ENCODE data around the gene TRABD2B. TPM values are rescaled to one million over a fixed set of nuclear protein-coding genes. Genes with fewer than 3 reads are reported as not detected.

Gene TRABD2B
- total RNA-seq, 1 donor from 2014 or later = 0.89 TPM

- Histone ChIP-seq H3K9me3 (ENCODE audit: insufficient read depth, low read depth, low read length) (no peaks in the 10 kb centered on the region), H3K27me3 (ENCODE audit: insufficient read depth, low read length) (no peaks in the 10 kb centered on the region), H3K27ac (ENCODE audit: low read depth, low read length) (no peak overlapping the region), H3K79me2 (ENCODE audit: insufficient read depth, low read length) (no peaks in the 10 kb centered on the region), H3K4me2 (ENCODE audit: low read length) (no peak overlapping the region), H3K4me1 (ENCODE audit: insufficient read depth, low read length) (no peaks in the 10 kb centered on the region), H2AFZ (ENCODE audit: low read depth, low read length) (no peak overlapping the region), H4K20me1 (ENCODE audit: insufficient read depth, low read length) (no peaks in the 10 kb centered on the region), H3K4me3 (ENCODE audit: insufficient read depth, low read depth, low read length) (no peak overlapping the region), H3K36me3 (ENCODE audit: insufficient read depth, low read length) (no peaks in the 10 kb centered on the region), H3K9ac (ENCODE audit: low read length) (no peak overlapping the region)
- TF ChIP-seq CTCF (IDR thresholded peaks at IDR 0.05; ENCODE audit: insufficient read depth, low read depth, low read length) (no peak), EZH2 (IDR thresholded peaks at IDR 0.05; ENCODE audit: insufficient read depth, low read length) (no peak)
- H3K27me3 Mint-ChIP-seq (ENCODE audit: low read depth, unreplicated experiment) = peaks cover 7% of the 10 kb centered on the region
- FAIRE-seq = no peak
- H3K9me3 Mint-ChIP-seq (ENCODE audit: unreplicated experiment) = peaks cover 2% of the 10 kb centered on the region
- H3K27ac Mint-ChIP-seq (ENCODE audit: unreplicated experiment) = no peak overlapping the region
- H3K4me3 Mint-ChIP-seq (ENCODE audit: unreplicated experiment) = no peak overlapping the region
- H3K4me1 Mint-ChIP-seq (ENCODE audit: low read depth, unreplicated experiment) = peaks cover 10% of the 10 kb centered on the region
- peaks cover 2% of the 10 kb centered on the region for H3K36me3 Mint-ChIP-seq (ENCODE audit: low read depth, unreplicated experiment)
- DNase-seq (ENCODE audit: low read depth) = no peak
Measured at GRCh38 chr1:47968556-47968888, 28.7 kb downstream of the TRABD2B start.

- TF ChIP-seq EZH2 (IDR thresholded peaks at IDR 0.05; ENCODE audit: insufficient read depth, low read length) (no peak), CTCF (IDR thresholded peaks at IDR 0.05; ENCODE audit: insufficient read depth, low read depth, low read length) (no peak)
- H4K20me1 ChIP-seq (ENCODE audit: insufficient read depth, low read length) = no peaks in the 10 kb centered on the region
- Mint-ChIP-seq H3K4me3 (ENCODE audit: unreplicated experiment) (no peak overlapping the region), H3K9me3 (ENCODE audit: unreplicated experiment) (peaks cover 2% of the 10 kb centered on the region), H3K36me3 (ENCODE audit: low read depth, unreplicated experiment) (peaks cover 2% of the 10 kb centered on the region), H3K4me1 (ENCODE audit: low read depth, unreplicated experiment) (peaks cover 10% of the 10 kb centered on the region), H3K27me3 (ENCODE audit: low read depth, unreplicated experiment) (peaks cover 7% of the 10 kb centered on the region), H3K27ac (ENCODE audit: unreplicated experiment) (no peak overlapping the region)
- no peak overlapping the region for H3K4me2 ChIP-seq (ENCODE audit: low read length)
- no peak overlapping the region for H3K4me3 ChIP-seq (ENCODE audit: insufficient read depth, low read depth, low read length)
- FAIRE-seq (no peak), DNase-seq (ENCODE audit: low read depth) (no peak)
- no peak overlapping the region for H2AFZ ChIP-seq (ENCODE audit: low read depth, low read length)
- no peaks in the 10 kb centered on the region for H3K27me3 ChIP-seq (ENCODE audit: insufficient read depth, low read length)
- no peaks in the 10 kb centered on the region for H3K9me3 ChIP-seq (ENCODE audit: insufficient read depth, low read depth, low read length)
- no peaks in the 10 kb centered on the region for H3K4me1 ChIP-seq (ENCODE audit: insufficient read depth, low read length)
- H3K27ac ChIP-seq (ENCODE audit: low read depth, low read length) = no peak overlapping the region
- no peaks in the 10 kb centered on the region for H3K36me3 ChIP-seq (ENCODE audit: insufficient read depth, low read length)
- no peaks in the 10 kb centered on the region for H3K79me2 ChIP-seq (ENCODE audit: insufficient read depth, low read length)
- no peak overlapping the region for H3K9ac ChIP-seq (ENCODE audit: low read length)
Measured at GRCh38 chr1:47967864-47968555, 29.2 kb downstream of the TRABD2B start.

GRCh38 chr1:47965816-47966215 lies 31.4 kb downstream of the TRABD2B start:
- H3K9ac ChIP-seq (ENCODE audit: low read length) = no peak overlapping the region
- Mint-ChIP-seq H3K4me1 (ENCODE audit: low read depth, unreplicated experiment) (peaks cover 10% of the 10 kb centered on the region), H3K27me3 (ENCODE audit: low read depth, unreplicated experiment) (peaks cover 5% of the 10 kb centered on the region), H3K9me3 (ENCODE audit: unreplicated experiment) (peaks cover 9% of the 10 kb centered on the region), H3K36me3 (ENCODE audit: low read depth, unreplicated experiment) (peaks cover 2% of the 10 kb centered on the region), H3K4me3 (ENCODE audit: unreplicated experiment) (no peak overlapping the region), H3K27ac (ENCODE audit: unreplicated experiment) (no peak overlapping the region)
- H3K4me3 ChIP-seq (ENCODE audit: insufficient read depth, low read depth, low read length) = no peak overlapping the region
- TF ChIP-seq CTCF (IDR thresholded peaks at IDR 0.05; ENCODE audit: insufficient read depth, low read depth, low read length) = no peak
- no peak for TF ChIP-seq EZH2 (IDR thresholded peaks at IDR 0.05; ENCODE audit: insufficient read depth, low read length)
- no peaks in the 10 kb centered on the region for H3K36me3 ChIP-seq (ENCODE audit: insufficient read depth, low read length)
- no peak overlapping the region for H3K4me2 ChIP-seq (ENCODE audit: low read length)
- H3K27me3 ChIP-seq (ENCODE audit: insufficient read depth, low read length) = no peaks in the 10 kb centered on the region
- no peak overlapping the region for H3K27ac ChIP-seq (ENCODE audit: low read depth, low read length)
- no peaks in the 10 kb centered on the region for H3K79me2 ChIP-seq (ENCODE audit: insufficient read depth, low read length)
- no peak overlapping the region for H2AFZ ChIP-seq (ENCODE audit: low read depth, low read length)
- FAIRE-seq (no peak), DNase-seq (ENCODE audit: low read depth) (no peak)
- H3K9me3 ChIP-seq (ENCODE audit: insufficient read depth, low read depth, low read length) = no peaks in the 10 kb centered on the region
- H3K4me1 ChIP-seq (ENCODE audit: insufficient read depth, low read length) = no peaks in the 10 kb centered on the region
- no peaks in the 10 kb centered on the region for H4K20me1 ChIP-seq (ENCODE audit: insufficient read depth, low read length)
